GM12873 (cell line): ENCODE measurements around the gene PCSK9.

ENCODE experiments used
- TF ChIP-seq, protein P1 (sequence below): IDR thresholded peaks from 2 replicates; pipeline ENCODE4 v1.5.1; 2012; ENCODE audit warnings: low read depth, mild to moderate bottlenecking, moderate library complexity, low read length, control low read depth; ENCODE audit not compliant: insufficient read depth; ENCODE audit errors: missing control alignments

PCSK9 gene

DNA sequence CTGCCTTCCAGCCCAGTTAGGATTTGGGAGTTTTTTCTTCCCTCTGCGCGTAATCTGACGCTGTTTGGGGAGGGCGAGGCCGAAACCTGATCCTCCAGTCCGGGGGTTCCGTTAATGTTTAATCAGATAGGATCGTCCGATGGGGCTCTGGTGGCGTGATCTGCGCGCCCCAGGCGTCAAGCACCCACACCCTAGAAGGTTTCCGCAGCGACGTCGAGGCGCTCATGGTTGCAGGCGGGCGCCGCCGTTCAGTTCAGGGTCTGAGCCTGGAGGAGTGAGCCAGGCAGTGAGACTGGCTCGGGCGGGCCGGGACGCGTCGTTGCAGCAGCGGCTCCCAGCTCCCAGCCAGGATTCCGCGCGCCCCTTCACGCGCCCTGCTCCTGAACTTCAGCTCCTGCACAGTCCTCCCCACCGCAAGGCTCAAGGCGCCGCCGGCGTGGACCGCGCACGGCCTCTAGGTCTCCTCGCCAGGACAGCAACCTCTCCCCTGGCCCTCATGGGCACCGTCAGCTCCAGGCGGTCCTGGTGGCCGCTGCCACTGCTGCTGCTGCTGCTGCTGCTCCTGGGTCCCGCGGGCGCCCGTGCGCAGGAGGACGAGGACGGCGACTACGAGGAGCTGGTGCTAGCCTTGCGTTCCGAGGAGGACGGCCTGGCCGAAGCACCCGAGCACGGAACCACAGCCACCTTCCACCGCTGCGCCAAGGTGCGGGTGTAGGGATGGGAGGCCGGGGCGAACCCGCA is at the start of gene PCSK9:
Gene PCSK9 (plus strand): TSS at position 207 of the 741 bp plus-strand sequence. CDS start 290 bp downstream, at position 497.
- TF ChIP-seq, protein P1, sequence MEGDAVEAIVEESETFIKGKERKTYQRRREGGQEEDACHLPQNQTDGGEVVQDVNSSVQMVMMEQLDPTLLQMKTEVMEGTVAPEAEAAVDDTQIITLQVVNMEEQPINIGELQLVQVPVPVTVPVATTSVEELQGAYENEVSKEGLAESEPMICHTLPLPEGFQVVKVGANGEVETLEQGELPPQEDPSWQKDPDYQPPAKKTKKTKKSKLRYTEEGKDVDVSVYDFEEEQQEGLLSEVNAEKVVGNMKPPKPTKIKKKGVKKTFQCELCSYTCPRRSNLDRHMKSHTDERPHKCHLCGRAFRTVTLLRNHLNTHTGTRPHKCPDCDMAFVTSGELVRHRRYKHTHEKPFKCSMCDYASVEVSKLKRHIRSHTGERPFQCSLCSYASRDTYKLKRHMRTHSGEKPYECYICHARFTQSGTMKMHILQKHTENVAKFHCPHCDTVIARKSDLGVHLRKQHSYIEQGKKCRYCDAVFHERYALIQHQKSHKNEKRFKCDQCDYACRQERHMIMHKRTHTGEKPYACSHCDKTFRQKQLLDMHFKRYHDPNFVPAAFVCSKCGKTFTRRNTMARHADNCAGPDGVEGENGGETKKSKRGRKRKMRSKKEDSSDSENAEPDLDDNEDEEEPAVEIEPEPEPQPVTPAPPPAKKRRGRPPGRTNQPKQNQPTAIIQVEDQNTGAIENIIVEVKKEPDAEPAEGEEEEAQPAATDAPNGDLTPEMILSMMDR, result no peak

DNA sequence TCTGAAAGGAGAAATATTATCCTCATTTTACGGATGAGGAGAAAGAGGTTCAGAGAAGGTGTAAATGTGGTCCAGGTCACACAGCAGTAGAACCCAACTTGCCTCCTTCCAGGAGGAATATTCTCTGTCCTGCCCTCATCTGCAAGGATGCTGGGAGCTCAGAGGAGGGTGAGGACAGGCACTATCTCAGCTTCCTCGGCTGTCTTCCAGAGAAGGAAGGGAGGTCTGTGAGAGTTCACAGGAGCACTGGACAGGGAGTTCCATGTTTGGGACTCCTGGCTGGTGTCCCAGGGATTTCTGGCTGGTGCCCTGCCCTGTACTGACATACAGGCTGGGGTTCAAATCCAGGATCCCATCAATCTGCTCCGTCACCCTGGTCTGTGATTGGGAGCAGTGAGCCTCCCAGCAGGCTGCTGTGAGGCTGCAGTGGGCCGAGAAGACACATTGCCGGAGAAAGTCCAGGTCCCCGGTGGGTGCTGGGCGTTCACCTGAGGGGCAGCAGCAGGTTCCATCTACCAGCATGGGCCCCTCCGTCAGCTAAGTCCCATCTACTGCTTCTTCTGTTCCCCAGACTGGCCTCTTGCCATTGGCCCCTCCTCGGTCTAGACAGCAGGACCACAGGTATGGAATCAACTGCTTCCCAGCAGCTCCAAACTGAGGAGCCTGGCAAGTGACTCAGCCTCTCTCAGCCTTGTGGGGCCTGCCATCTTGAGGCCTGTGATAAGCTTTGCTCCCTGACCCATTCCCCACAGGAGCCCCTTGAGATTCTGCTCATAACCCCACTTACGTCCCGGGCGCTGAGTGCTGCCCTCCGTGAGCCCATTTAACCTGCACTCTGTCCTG is 49.2 kb upstream of the PCSK9 start:
- TF ChIP-seq, protein P1, result no peak

DNA sequence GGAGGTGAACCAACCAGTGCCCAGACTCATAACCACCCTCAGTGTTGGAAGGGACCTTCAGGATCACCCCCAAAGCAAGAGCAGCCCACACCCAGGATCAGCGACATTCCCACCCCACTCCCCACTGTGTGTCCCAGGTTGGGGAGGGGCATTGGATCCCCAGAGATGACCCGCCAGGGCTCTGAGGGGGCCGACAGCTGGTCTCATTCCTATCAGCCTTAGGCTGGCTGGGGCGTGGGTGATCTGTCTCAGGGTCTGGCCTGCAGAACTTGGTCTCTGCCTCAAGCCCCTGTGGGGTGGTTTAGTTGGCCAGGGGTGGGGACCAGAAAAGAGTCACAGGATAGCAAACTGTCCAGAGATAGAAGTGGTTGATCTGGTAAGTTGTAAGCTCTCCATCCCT is 48.4 kb upstream of the PCSK9 start:
- TF ChIP-seq, protein P1, result no peak

DNA sequence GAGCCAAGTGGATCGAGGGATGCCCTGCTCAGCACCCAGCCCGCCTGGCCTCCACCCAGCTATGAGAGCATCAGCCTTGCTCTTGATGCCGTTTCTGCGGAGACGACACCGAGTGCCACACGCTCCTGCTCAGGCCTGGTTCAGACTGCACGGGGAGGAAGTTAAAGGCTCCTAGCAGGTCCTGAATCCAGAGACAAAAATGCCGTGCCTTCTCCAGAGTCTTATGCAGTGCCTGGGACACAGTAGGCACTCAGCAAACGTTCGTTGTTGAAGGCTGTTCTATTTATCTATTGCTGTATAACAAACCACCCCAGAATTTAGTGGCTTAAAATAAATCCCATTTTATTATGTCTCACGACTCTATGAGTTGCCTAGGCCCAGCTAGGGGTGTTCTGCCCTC is 47.4 kb upstream of the PCSK9 start:
- TF ChIP-seq, protein P1, result no peak

DNA sequence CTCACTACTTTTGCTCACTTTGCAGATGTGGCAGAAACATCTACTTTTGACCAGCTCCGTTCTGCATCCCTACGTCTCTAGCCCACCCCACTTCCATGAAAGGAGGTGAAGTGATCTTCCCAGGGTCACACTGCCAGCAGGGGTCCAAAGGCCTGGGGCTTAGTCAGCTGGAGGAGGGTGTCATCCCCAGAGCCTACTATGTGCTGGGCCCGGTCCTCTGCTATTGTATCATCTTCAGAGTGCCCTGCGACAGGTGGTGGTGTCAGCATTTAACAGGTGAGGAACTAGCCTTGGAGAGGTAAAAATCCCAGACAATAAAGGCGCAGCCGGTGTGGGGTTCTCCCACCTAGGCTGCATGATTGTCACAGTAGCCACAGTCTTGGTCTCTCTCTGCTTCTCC is 46.2 kb upstream of the PCSK9 start:
- TF ChIP-seq, protein P1, result no peak

DNA sequence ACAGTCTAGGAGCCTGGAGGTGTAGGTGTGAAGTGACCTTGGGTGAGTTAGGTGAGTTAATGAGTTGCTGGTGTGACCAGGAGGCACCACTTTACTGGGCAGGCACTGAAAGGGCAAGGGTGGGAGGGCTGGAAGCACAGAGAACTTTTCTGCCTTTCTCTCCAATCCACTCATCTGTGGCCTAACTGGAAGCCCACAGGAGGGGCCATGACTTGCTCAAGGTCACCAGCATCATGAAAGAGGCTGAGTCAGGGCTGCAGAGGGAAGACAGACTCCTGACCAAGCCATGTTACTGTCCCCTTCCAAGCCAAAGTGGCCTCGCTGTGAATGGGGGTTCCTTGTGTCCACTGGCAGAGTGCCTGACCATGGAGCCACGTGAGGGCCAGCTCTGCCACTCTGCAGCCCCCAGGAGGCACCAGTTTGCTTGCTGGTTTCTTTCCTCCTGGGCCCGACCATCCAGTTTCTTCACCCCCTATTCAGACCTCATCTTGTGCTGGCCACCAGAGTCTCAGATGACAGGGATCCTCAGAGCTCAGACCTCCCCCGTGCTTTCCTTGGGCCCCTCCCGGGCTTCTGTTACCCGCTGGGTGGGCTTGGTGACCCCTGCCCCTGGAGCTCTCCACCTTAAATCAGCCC is 44.9 kb upstream of the PCSK9 start:
- TF ChIP-seq, protein P1, result no peak

DNA sequence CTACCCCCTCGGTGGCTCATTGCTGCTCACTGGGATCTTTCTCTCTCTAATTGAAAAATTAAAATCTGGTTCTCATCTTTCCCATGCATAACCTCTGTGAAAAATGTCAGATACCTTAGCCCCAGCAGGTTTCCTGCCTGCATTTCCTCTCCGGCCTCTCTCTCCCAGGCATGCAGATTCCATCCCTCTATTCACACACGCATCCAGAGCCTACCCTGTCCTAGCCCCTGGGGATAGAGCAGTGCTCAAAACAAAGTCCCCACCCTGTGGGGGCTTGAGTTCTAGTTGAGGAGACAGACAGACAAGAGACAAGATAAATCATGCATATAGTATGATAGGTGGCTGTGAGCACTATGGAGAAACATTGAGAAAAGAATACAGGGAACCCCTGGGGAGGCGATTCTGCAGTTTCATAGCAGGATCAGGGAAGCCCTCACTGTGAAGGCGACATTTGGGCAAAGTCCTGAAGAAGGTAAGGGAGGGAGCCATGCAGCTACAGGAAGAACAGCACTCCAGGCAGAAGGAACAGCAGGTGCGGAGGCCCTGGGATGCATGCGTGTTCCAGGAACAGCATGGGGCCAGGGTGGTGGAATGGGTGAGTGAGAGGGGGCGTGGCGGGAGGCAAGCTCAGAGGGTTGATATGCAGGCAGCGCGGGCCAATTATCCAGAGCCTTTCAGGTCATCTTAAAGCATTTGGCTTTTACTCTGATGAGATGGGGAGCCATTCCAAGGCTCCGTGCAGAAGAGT is 44.2 kb upstream of the PCSK9 start:
- TF ChIP-seq, protein P1, result no peak
